HepG2 (cell line): ENCODE measurements around the gene UBE2O. TPM values are rescaled to one million over a fixed set of nuclear protein-coding genes. Genes with fewer than 3 reads are reported as not detected.

Experiments
- ARNT ChIP-seq: fragments of 450-650 bp; IDR thresholded peaks from 2 replicates; pipeline ENCODE4 v1.6.1; 2017
- ERF ChIP-seq: IDR thresholded peaks from 2 replicates; pipeline ENCODE4 v1.6.1; 2018; ENCODE audit warnings: missing biosample characterization, missing genetic modification reagents
- HMG20B ChIP-seq: conservative IDR thresholded peaks from 2 replicates; pipeline ENCODE4 v1.6.1; 2016; ENCODE audit warnings: missing genetic modification reagents, missing compliant biosample characterization
- HNRNPUL1 ChIP-seq: fragments of 200-400 bp; formaldehyde crosslinking; IDR thresholded peaks from 2 replicates; pipeline ENCODE4 v1.6.1; 2017; ENCODE audit warnings: low read depth, mild to moderate bottlenecking, low read length, moderate library complexity
- HOXA5 ChIP-seq: sonication (generic); formaldehyde crosslinking; IDR thresholded peaks from 2 replicates; pipeline ENCODE4 v1.4.0; 2020; ENCODE audit warnings: missing genetic modification reagents
- IKZF4 ChIP-seq: sonication (generic); formaldehyde crosslinking; IDR thresholded peaks from 2 replicates; pipeline ENCODE4 v1.5.1; 2020; ENCODE audit warnings: borderline replicate concordance, mild to moderate bottlenecking, low read depth, missing genetic modification reagents; ENCODE audit errors: not compliant biosample characterization
- KDM3A ChIP-seq: IDR thresholded peaks from 2 replicates; pipeline ENCODE4 v1.6.1; 2018; ENCODE audit warnings: low read depth, missing compliant biosample characterization
- KDM6A ChIP-seq: IDR thresholded peaks from 2 replicates; pipeline ENCODE4 v1.6.1; 2016; ENCODE audit warnings: low read depth
- MAF1 ChIP-seq: sonication (generic); formaldehyde crosslinking; IDR thresholded peaks from 2 replicates; pipeline ENCODE4 v1.5.0; 2020; ENCODE audit warnings: missing genetic modification reagents, borderline replicate concordance
- MAFG ChIP-seq: sonication (generic); formaldehyde crosslinking; IDR thresholded peaks from 2 replicates; pipeline ENCODE4 v1.5.1; 2020; ENCODE audit warnings: mild to moderate bottlenecking, missing genetic modification reagents
- NFIB ChIP-seq: sonication (generic); formaldehyde crosslinking; IDR thresholded peaks from 2 replicates; pipeline ENCODE4 v1.9.0; 2021; ENCODE audit warnings: missing genetic modification reagents, mild to moderate bottlenecking, borderline replicate concordance
- NONO ChIP-seq, 2 experiments: fragments of 450-650 bp in 1 of 2; sonication (generic) in 1 of 2; formaldehyde crosslinking in 1 of 2; IDR thresholded peaks in 1 of 2; conservative IDR thresholded peaks in 1 of 2; 2 replicates each; pipeline versions ENCODE4 v1.6.1 to v1.8.0; 2017 to 2022; ENCODE audit warnings: mild to moderate bottlenecking in 1 of 2, missing genetic modification reagents in 1 of 2, moderate library complexity in 1 of 2
- PAF1 ChIP-seq: IDR thresholded peaks from 2 replicates; pipeline ENCODE4 v1.6.1; 2016; ENCODE audit warnings: missing genetic modification reagents, missing compliant biosample characterization
- POGZ ChIP-seq: sonication (generic); formaldehyde crosslinking; IDR thresholded peaks from 2 replicates; pipeline ENCODE4 v1.4.0; 2020; ENCODE audit warnings: mild to moderate bottlenecking, missing genetic modification reagents
- RFXANK ChIP-seq: IDR thresholded peaks from 2 replicates; pipeline ENCODE4 v1.6.1; 2016
- RXRB ChIP-seq: IDR thresholded peaks from 2 replicates; pipeline ENCODE4 v1.6.1; 2016; ENCODE audit warnings: borderline replicate concordance, missing genetic modification reagents, missing compliant biosample characterization
- SAP130 ChIP-seq: IDR thresholded peaks from 2 replicates; pipeline ENCODE4 v1.6.1; 2016; ENCODE audit warnings: low read depth
- SIN3A ChIP-seq: IDR thresholded peaks from 2 replicates; pipeline ENCODE4 v1.6.1; 2011; ENCODE audit warnings: low read depth, mild to moderate bottlenecking, control low read depth, low read length, borderline replicate concordance
- SIX4 ChIP-seq: sonication (generic); formaldehyde crosslinking; IDR thresholded peaks from 2 replicates; pipeline ENCODE4 v1.4.0; 2020; ENCODE audit warnings: missing genetic modification reagents
- SP1 ChIP-seq, 2 experiments: fragments of 450-650 bp in 1 of 2; sonication (generic) in 1 of 2; formaldehyde crosslinking in 1 of 2; IDR thresholded peaks; 2 replicates each; pipeline versions ENCODE4 v1.4.0 to v1.6.1; 2016 to 2020; ENCODE audit warnings: missing genetic modification reagents in 1 of 2
- ZNF234 ChIP-seq: sonication (generic); formaldehyde crosslinking; conservative IDR thresholded peaks from 2 replicates; pipeline ENCODE4 v1.5.1; 2020; ENCODE audit warnings: mild to moderate bottlenecking, missing genetic modification reagents
- ZNF280B ChIP-seq: sonication (generic); formaldehyde crosslinking; IDR thresholded peaks from 2 replicates; pipeline ENCODE4 v1.5.0; 2020; ENCODE audit warnings: missing genetic modification reagents, mild to moderate bottlenecking, borderline replicate concordance
- ZNF446 ChIP-seq: sonication (generic); formaldehyde crosslinking; IDR thresholded peaks from 2 replicates; pipeline ENCODE4 v1.5.0; 2020; ENCODE audit warnings: mild to moderate bottlenecking, missing genetic modification reagents
- ZNF512B ChIP-seq: sonication (generic); formaldehyde crosslinking; IDR thresholded peaks from 2 replicates; pipeline ENCODE4 v1.5.1; 2020; ENCODE audit warnings: missing genetic modification reagents, mild to moderate bottlenecking, borderline replicate concordance
- ZNF629 ChIP-seq: sonication (generic); formaldehyde crosslinking; conservative IDR thresholded peaks from 2 replicates; pipeline ENCODE4 v1.5.0; 2020; ENCODE audit warnings: missing genetic modification reagents
- ZNF781 ChIP-seq: sonication (generic); formaldehyde crosslinking; IDR thresholded peaks from 2 replicates; pipeline ENCODE4 v1.5.1; 2020; ENCODE audit warnings: borderline replicate concordance, mild to moderate bottlenecking, missing genetic modification reagents; ENCODE audit errors: not compliant biosample characterization
- ZNF816 ChIP-seq: sonication (generic); formaldehyde crosslinking; IDR thresholded peaks from 2 replicates; pipeline ENCODE4 v1.8.0; 2022; ENCODE audit warnings: missing genetic modification reagents, mild to moderate bottlenecking, borderline replicate concordance
- polyA plus RNA-seq, 8 experiments: library from polyadenylated mRNA; depleted of rRNA in 3 of 8; stranded (reverse) in 7 of 8; unstranded in 1 of 8; fragments of >200 nt; fragmentation: Illumina TruSeq in 4 of 8; extraction: Trizol in 4 of 8; gene quantifications; 2 replicates each; pipeline versions ENCODE4 v1.2.1 to v1.2.3, GENCODE V29; 2011 to 2016; ENCODE audit warnings: low read depth in 4 of 8, missing spikeins in 1 of 8, mixed read lengths in 1 of 8; ENCODE audit not compliant: insufficient read depth in 1 of 8
- total RNA-seq, 5 experiments: library from RNA; depleted of rRNA; stranded (reverse); fragments of >200 nt; fragmentation: Illumina TruSeq; extraction: Trizol; gene quantifications; 2 replicates each; pipeline ENCODE4 v1.2.3, GENCODE V29; 2016; ENCODE audit warnings: low read depth in 1 of 5

Gene UBE2O
- total and polyA plus RNA-seq, 2 of the 13 experiments (the other 11 are each of a cell fraction or from before 2014, with no cell fraction given), result 21.5 to 23.5 TPM

DNA sequence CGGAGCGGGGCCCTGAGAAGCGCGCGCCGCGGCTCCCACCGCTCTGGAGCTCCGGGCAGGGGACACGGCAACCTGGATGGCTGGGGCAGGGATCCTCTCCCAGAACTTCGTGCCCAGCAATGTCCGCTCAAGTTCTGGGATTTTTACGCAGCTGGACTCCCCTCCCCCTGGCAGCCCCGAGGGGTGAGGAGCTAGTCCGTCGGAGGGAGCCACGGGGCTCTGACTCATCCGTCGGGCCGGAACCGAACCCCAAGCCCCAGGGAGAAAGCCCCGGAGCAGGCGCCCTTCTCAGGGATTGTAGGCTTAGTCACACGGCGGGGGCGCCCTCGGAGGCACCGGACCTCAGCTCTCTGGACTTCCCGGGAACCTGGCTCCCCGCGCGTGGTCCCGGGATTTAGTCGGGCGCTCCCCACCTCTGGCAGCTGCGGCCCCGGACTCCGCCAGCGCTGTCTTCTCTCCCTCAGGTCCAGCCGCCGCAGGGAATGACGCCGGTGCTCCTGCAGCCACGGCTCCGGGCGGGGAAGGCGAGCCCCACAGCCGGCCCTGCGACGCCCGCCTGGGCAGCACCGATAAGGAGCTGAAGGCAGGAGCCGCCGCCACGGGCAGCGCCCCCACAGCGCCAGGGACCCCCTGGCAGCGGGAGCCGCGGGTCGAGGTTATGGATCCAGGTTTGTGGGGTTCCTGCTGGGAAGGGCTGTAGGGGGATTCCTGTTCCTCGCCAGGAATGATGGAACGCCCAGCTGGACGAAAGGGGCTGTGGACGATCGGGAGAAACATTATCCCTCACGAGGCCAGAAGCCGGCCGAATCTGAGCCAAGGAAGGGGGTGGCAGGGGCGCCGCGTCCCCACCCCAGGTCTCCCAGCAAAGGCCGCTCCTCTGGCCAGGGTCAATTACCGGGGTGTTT, 67.7 kb downstream of the UBE2O start (continued):
- TF ChIP-seq ZNF280B (CRISPR knock-in tag) (no peak), ZNF629 (CRISPR knock-in tag) (no peak), ZNF234 (CRISPR knock-in tag) (no peak), NFIB (CRISPR knock-in tag) (0 out of 2 replicates have a peak, but pooled peaks have one; percentile 68), KDM6A (CRISPR knock-in tag) (no peak; the same call in 1 of the 2 replicates), SP1 (IDR thresholded peaks at IDR 0.05) (no peak), SP1 (CRISPR knock-in tag; IDR thresholded peaks at IDR 0.05) (no peak), SIN3A (no peak), NONO (IDR thresholded peaks at IDR 0.05) (no peak), NONO (CRISPR knock-in tag; conservative IDR thresholded peaks at IDR 0.05) (peak; percentile 29; the same call in 1 of the 2 replicates), HNRNPUL1 (no peak), ZNF512B (CRISPR knock-in tag) (no peak), ZNF781 (CRISPR knock-in tag) (no peak), PAF1 (CRISPR knock-in tag) (no peak), SIX4 (CRISPR knock-in tag) (peak; percentile 34; the same call in 1 of the 2 replicates), ZNF816 (CRISPR knock-in tag) (no peak; the same call in 1 of the 2 replicates), RXRB (CRISPR knock-in tag) (no peak), RFXANK (CRISPR knock-in tag) (0 out of 2 replicates have a peak, but pooled peaks have one; percentile 9), POGZ (CRISPR knock-in tag) (no peak), MAF1 (CRISPR knock-in tag) (no peak), ZNF446 (CRISPR knock-in tag) (peak; percentile 20; the same call in 1 of the 2 replicates), IKZF4 (CRISPR knock-in tag) (peak; percentile 27), HMG20B (CRISPR knock-in tag) (no peak), ARNT (no peak), HOXA5 (CRISPR knock-in tag) (no peak; the same call in 1 of the 2 replicates), ERF (CRISPR knock-in tag) (no peak), KDM3A (no peak; the same call in 1 of the 2 replicates), SAP130 (no peak; the same call in 1 of the 2 replicates), MAFG (CRISPR knock-in tag) (no peak)
